Osteocyte (in vitro differentiated cells): Measurements from ENCODE around the gene FSTL4. TPM values are rescaled to one million over a fixed set of nuclear protein-coding genes. Genes with fewer than 3 reads are reported as not detected.

Experiments
- DNase-seq: peaks from one replicate; pipeline ENCODE4 v3.0.0; 2021; ENCODE audit warnings: mixed read lengths; ENCODE audit not compliant: unreplicated experiment; ENCODE audit errors: extremely low spot score
- H3K27ac Mint-ChIP-seq: one replicate; pipeline ENCODE4 v1.8.0; 2021; ENCODE audit warnings: mild to moderate bottlenecking, mixed read lengths; ENCODE audit not compliant: unreplicated experiment
- H3K27me3 Mint-ChIP-seq: one replicate; pipeline ENCODE4 v1.8.0; 2021; ENCODE audit warnings: mixed read lengths; ENCODE audit not compliant: unreplicated experiment
- H3K36me3 Mint-ChIP-seq: one replicate; pipeline ENCODE4 v1.8.0; 2021; ENCODE audit warnings: mixed read lengths; ENCODE audit not compliant: unreplicated experiment
- H3K4me1 Mint-ChIP-seq: one replicate; pipeline ENCODE4 v1.8.0; 2021; ENCODE audit warnings: mixed read lengths; ENCODE audit not compliant: unreplicated experiment
- H3K4me3 Mint-ChIP-seq: one replicate; pipeline ENCODE4 v1.8.0; 2021; ENCODE audit warnings: mild to moderate bottlenecking, moderate library complexity, mixed read lengths; ENCODE audit not compliant: unreplicated experiment
- H3K9me3 Mint-ChIP-seq: one replicate; pipeline ENCODE4 v1.8.0; 2021; ENCODE audit warnings: mixed read lengths; ENCODE audit not compliant: unreplicated experiment
- CTCF ChIP-seq: fragments of 200-600 bp; sonication (generic); IDR thresholded peaks from 2 replicates; pipeline ENCODE4 v1.5.0; 2021; ENCODE audit warnings: antibody characterized with exemption, mild to moderate bottlenecking, moderate library complexity
- total RNA-seq: library from RNA; stranded (reverse); gene quantifications from 2 replicates; pipeline ENCODE4 v1.2.1, GENCODE V29; 2021

FSTL4 gene
- total RNA-seq, 1 donor from 2014 or later = not detected

GRCh38 chr5:133331941-133332340 lies 280.4 kb downstream of the FSTL4 start:
- Mint-ChIP-seq H3K4me1 (no peaks in the 10 kb centered on the region), H3K27me3 (peaks cover 31% of the 10 kb centered on the region), H3K27ac (no peak overlapping the region), H3K9me3 (no peaks in the 10 kb centered on the region), H3K36me3 (no peaks in the 10 kb centered on the region), H3K4me3 (no peak overlapping the region)
- DNase-seq = no peak
- TF ChIP-seq CTCF = no peak

GRCh38 chr5:133330956-133331355 lies 281.4 kb downstream of the FSTL4 start:
- no peak for TF ChIP-seq CTCF
- H3K4me3 Mint-ChIP-seq = no peak overlapping the region
- H3K36me3 Mint-ChIP-seq = no peaks in the 10 kb centered on the region
- no peak overlapping the region for H3K27ac Mint-ChIP-seq
- no peaks in the 10 kb centered on the region for H3K9me3 Mint-ChIP-seq
- no peaks in the 10 kb centered on the region for H3K4me1 Mint-ChIP-seq
- H3K27me3 Mint-ChIP-seq = peaks cover 38% of the 10 kb centered on the region
- no peak for DNase-seq

GRCh38 chr5:133328800-133329199 lies 283.5 kb downstream of the FSTL4 start:
- DNase-seq = no peak
- H3K9me3 Mint-ChIP-seq = no peaks in the 10 kb centered on the region
- no peak for TF ChIP-seq CTCF
- no peaks in the 10 kb centered on the region for H3K36me3 Mint-ChIP-seq
- no peaks in the 10 kb centered on the region for H3K4me1 Mint-ChIP-seq
- peaks cover 38% of the 10 kb centered on the region for H3K27me3 Mint-ChIP-seq
- no peak overlapping the region for H3K27ac Mint-ChIP-seq
- no peak overlapping the region for H3K4me3 Mint-ChIP-seq

- H3K9me3 Mint-ChIP-seq = no peaks in the 10 kb centered on the region
- no peak overlapping the region for H3K27ac Mint-ChIP-seq
- peaks cover 36% of the 10 kb centered on the region for H3K27me3 Mint-ChIP-seq
- no peaks in the 10 kb centered on the region for H3K4me1 Mint-ChIP-seq
- no peaks in the 10 kb centered on the region for H3K36me3 Mint-ChIP-seq
- DNase-seq = no peak
- no peak for TF ChIP-seq CTCF
- no peak overlapping the region for H3K4me3 Mint-ChIP-seq
Measured at GRCh38 chr5:133327946-133328401, 284.4 kb downstream of the FSTL4 start.

GRCh38 chr5:133326361-133326760 lies 286.0 kb downstream of the FSTL4 start:
- no peak for TF ChIP-seq CTCF
- DNase-seq = no peak
- no peak overlapping the region for H3K27ac Mint-ChIP-seq
- H3K9me3 Mint-ChIP-seq = no peaks in the 10 kb centered on the region
- no peaks in the 10 kb centered on the region for H3K4me1 Mint-ChIP-seq
- H3K4me3 Mint-ChIP-seq = no peak overlapping the region
- H3K36me3 Mint-ChIP-seq = no peaks in the 10 kb centered on the region
- peaks cover 29% of the 10 kb centered on the region for H3K27me3 Mint-ChIP-seq
